ENCODE measurements around the gene FMN2. TPM values are rescaled to one million over a fixed set of nuclear protein-coding genes. Genes with fewer than 3 reads are reported as not detected.
"Not testable (repeated sequence)": the region's sequence is repeated elsewhere in the genome, so short reads cannot be mapped to it uniquely, and the experiment has no call there.

FMN2 gene
- total RNA-seq, 1 donor from 2014 or later: 3.5 TPM

DNA sequence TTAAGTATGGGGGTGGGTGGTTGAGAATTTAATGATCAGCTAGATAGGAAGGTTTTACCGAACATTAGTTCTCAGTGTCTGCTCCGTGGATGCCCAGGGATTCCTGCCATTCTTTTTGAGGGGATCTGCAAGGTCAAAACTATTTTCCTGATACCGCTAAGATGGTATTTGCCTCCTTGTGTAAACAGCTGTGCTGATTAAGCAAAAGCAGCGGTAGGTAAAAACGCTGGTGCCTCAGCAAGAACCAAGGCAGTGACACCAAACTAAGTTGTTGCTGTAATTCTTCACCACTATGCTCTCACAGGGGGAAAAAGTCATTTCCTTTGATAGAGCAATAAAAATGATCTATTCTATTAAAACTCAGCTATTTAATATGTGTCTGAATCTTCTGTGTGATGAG lies 229.0 kb downstream of the FMN2 start:
- Mint-ChIP-seq H3K4me1 (ENCODE audit: low read depth) (no peaks in the 10 kb centered on the region), H3K36me3 (ENCODE audit: low read depth) (no peaks in the 10 kb centered on the region), H3K27ac (ENCODE audit: unreplicated experiment) (no peak overlapping the region), H3K27me3 (ENCODE audit: low read depth) (no peaks in the 10 kb centered on the region), H3K4me3 (ENCODE audit: unreplicated experiment) (no peak overlapping the region), H3K9me3 (ENCODE audit: low read depth) (peaks cover 3% of the 10 kb centered on the region)
- DNase-seq (ENCODE audit: low spot score): no peak
- TF ChIP-seq, protein P1, sequence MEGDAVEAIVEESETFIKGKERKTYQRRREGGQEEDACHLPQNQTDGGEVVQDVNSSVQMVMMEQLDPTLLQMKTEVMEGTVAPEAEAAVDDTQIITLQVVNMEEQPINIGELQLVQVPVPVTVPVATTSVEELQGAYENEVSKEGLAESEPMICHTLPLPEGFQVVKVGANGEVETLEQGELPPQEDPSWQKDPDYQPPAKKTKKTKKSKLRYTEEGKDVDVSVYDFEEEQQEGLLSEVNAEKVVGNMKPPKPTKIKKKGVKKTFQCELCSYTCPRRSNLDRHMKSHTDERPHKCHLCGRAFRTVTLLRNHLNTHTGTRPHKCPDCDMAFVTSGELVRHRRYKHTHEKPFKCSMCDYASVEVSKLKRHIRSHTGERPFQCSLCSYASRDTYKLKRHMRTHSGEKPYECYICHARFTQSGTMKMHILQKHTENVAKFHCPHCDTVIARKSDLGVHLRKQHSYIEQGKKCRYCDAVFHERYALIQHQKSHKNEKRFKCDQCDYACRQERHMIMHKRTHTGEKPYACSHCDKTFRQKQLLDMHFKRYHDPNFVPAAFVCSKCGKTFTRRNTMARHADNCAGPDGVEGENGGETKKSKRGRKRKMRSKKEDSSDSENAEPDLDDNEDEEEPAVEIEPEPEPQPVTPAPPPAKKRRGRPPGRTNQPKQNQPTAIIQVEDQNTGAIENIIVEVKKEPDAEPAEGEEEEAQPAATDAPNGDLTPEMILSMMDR (IDR thresholded peaks at IDR 0.05): no peak

DNA sequence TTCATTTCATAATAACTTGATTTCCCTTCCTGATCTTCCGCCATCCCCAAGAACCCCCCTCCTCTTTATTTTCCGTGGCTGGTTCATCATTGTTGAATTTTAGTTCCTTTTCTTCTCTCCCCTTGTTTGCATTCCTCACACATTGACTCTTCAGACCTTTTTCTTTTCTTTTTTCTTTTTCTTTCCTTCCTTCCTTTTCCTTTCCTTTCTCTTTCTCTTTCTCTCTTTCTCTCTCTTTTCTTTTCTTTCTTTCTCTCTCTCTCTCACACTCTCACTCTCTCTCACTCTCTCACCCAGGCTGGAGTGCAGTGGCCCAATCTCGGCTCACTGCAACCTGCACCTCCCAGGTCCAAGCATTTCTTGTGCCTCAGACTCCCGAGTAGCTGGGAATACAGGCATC lies 231.3 kb downstream of the FMN2 start:
- H3K27ac Mint-ChIP-seq (ENCODE audit: unreplicated experiment): peak overlapping the region; percentile 29
- H3K4me3 Mint-ChIP-seq (ENCODE audit: unreplicated experiment): no peak overlapping the region

DNA sequence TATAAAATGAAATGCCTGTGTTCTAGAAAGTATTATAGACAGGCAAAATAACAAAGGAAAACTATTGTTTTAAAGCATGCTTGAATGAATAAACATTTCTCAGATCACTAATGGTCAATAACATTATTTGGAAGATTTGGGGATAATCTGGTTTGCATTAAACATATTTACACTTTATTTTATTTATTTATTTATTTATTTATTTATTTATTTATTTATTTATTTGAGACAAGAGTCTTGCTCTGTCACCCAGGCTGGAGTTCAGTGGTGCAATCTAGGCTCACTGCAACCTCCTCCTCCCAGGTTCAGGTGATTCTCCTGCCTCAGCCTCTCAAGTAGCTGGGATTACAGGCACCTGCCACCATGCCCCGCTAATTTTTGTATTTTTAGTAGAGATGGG lies 236.7 kb downstream of the FMN2 start:
- H3K36me3 Mint-ChIP-seq (ENCODE audit: low read depth); H3K4me3 Mint-ChIP-seq (ENCODE audit: unreplicated experiment); H3K9me3 Mint-ChIP-seq (ENCODE audit: low read depth); DNase-seq (ENCODE audit: low spot score); H3K27ac Mint-ChIP-seq (ENCODE audit: unreplicated experiment); H3K27me3 Mint-ChIP-seq (ENCODE audit: low read depth): not testable (repeated sequence)
- peaks cover 20% of the 10 kb centered on the region for H3K4me1 Mint-ChIP-seq (ENCODE audit: low read depth)

More for the DNA sequence above, 231.3 kb downstream of the FMN2 start:
- TF ChIP-seq, protein P1 (IDR thresholded peaks at IDR 0.05): no peak
- Mint-ChIP-seq H3K27me3 (ENCODE audit: low read depth) (no peaks in the 10 kb centered on the region), H3K9me3 (ENCODE audit: low read depth) (peaks cover 1% of the 10 kb centered on the region), H3K36me3 (ENCODE audit: low read depth) (no peaks in the 10 kb centered on the region), H3K4me1 (ENCODE audit: low read depth) (no peaks in the 10 kb centered on the region)
- DNase-seq (ENCODE audit: low spot score): no peak

DNA sequence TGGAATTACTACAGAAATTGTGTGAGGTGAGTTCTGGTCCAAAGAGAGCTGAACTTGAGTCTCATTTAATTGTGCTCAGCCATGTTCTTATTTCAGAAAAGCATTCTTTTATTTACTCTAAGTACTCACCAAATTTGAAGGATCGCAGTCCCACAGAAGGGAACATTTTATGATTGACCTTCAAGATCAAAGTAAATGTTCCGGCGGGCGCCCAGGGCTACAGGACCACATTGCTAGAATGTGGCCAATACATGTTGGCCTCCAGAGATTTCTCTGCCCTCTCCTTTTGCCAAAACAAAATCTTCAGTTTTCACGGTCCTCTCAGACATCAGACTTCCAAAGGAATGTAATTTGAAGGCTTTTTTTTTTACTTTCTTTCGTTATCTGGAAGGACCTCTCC lies 237.8 kb downstream of the FMN2 start:
- Mint-ChIP-seq H3K27ac (ENCODE audit: unreplicated experiment) (no peak overlapping the region), H3K4me3 (ENCODE audit: unreplicated experiment) (peak overlapping the region; percentile 33), H3K9me3 (ENCODE audit: low read depth) (no peaks in the 10 kb centered on the region), H3K4me1 (ENCODE audit: low read depth) (peaks cover 20% of the 10 kb centered on the region), H3K27me3 (ENCODE audit: low read depth) (no peaks in the 10 kb centered on the region), H3K36me3 (ENCODE audit: low read depth) (no peaks in the 10 kb centered on the region)
- DNase-seq (ENCODE audit: low spot score): no peak
- TF ChIP-seq, protein P1 (IDR thresholded peaks at IDR 0.05): no peak

DNA sequence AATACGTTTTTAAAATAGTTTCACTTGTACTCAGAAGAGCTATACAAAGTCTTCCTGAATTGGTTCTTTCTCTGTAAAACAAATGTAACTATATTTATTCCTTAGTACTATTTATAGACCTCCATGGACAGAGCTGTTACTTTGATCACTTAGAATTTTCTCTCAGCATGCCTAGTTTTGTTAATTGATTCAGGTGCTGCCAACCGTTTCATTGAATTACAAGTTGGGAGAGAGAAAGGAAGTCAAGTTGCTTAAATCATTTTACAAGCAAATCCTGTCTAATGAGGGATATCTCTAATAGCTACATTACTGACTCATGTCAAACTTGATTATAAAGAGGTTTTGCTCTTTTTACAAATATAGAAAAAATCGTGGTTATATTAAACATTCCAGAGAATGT lies 241.0 kb downstream of the FMN2 start:
- Mint-ChIP-seq H3K27me3 (ENCODE audit: low read depth) (no peaks in the 10 kb centered on the region), H3K9me3 (ENCODE audit: low read depth) (no peaks in the 10 kb centered on the region), H3K36me3 (ENCODE audit: low read depth) (no peaks in the 10 kb centered on the region), H3K27ac (ENCODE audit: unreplicated experiment) (no peak overlapping the region), H3K4me1 (ENCODE audit: low read depth) (peaks cover 25% of the 10 kb centered on the region), H3K4me3 (ENCODE audit: unreplicated experiment) (no peak overlapping the region)
- TF ChIP-seq, protein P1 (IDR thresholded peaks at IDR 0.05): no peak
- DNase-seq (ENCODE audit: low spot score): no peak

DNA sequence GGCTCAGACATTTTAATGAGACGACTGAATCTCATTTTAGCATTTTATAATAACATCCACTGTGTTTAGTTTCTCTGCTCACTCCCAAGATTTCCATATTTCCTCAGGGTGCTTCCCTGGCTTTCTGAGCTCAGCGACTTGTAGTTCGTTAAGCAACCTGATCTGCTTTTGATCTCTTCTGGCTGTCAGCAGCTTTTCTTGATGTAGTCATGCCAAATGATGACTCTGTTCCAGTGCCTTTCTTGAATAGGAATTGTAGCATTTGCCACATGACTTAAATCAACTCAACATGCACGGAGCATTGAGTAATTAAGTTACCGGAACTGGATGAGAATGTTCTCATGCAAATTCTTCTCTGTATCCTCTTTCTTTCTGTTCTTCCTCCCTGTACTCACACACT lies 246.1 kb downstream of the FMN2 start:
- peak overlapping the region; percentile 55 for H3K4me3 Mint-ChIP-seq (ENCODE audit: unreplicated experiment)
- no peaks in the 10 kb centered on the region for H3K36me3 Mint-ChIP-seq (ENCODE audit: low read depth)
- TF ChIP-seq, protein P1 (IDR thresholded peaks at IDR 0.05): no peak
- no peaks in the 10 kb centered on the region for H3K27me3 Mint-ChIP-seq (ENCODE audit: low read depth)
- H3K4me1 Mint-ChIP-seq (ENCODE audit: low read depth): peaks cover 21% of the 10 kb centered on the region
- H3K9me3 Mint-ChIP-seq (ENCODE audit: low read depth): no peaks in the 10 kb centered on the region
- no peak for DNase-seq (ENCODE audit: low spot score)
- H3K27ac Mint-ChIP-seq (ENCODE audit: unreplicated experiment): peak overlapping the region; percentile 85
